Lung (tissue), 12 donors: ENCODE measurements around the gene CANT1. TPM values are rescaled to one million over a fixed set of nuclear protein-coding genes. Genes with fewer than 3 reads are reported as not detected.
A peak's percentile ranks its signal among the peaks of the same experiment; 100 is the strongest.

ENCODE experiments used
- ATAC-seq: fragments of 200-7000 bp; cut with Tn5 transposase; one replicate; pipeline ENCODE4 v1.9.1; 2020; ENCODE audit warnings: moderate number of reproducible peaks; ENCODE audit not compliant: insufficient read depth, low FRiP score
- DNase-seq, 3 donors: peaks; one replicate each; pipeline ENCODE4 v3.0.0-alpha.2; 2013 to 2017
- H3K27ac ChIP-seq, 2 donors: one replicate each; pipeline ENCODE4 v1.5.1; 2013; ENCODE audit warnings: mild to moderate bottlenecking in 2 of 2, moderate library complexity in 2 of 2, control low read depth in 1 of 2, inconsistent platforms in 1 of 2, low read depth in 1 of 2, low read length in 1 of 2
- H3K27me3 ChIP-seq, 3 donors: one replicate each; pipeline ENCODE4 v1.5.1; 2013; ENCODE audit warnings: low read length in 2 of 3; ENCODE audit not compliant: control insufficient read depth in 3 of 3, insufficient read depth in 3 of 3
- H3K36me3 ChIP-seq, 4 donors: one replicate each; pipeline ENCODE4 v1.5.1; 2013; ENCODE audit warnings: low read length in 4 of 4, mild to moderate bottlenecking in 1 of 4, moderate library complexity in 1 of 4; ENCODE audit not compliant: control insufficient read depth in 4 of 4, insufficient read depth in 4 of 4
- H3K4me1 ChIP-seq, 5 donors: one replicate each; pipeline ENCODE4 v1.5.1; 2013; ENCODE audit warnings: low read length in 5 of 5, mild to moderate bottlenecking in 2 of 5, moderate library complexity in 1 of 5; ENCODE audit not compliant: control insufficient read depth in 5 of 5, insufficient read depth in 5 of 5
- H3K4me3 ChIP-seq: one replicate; pipeline ENCODE4 v1.5.1; 2013; ENCODE audit warnings: mild to moderate bottlenecking, control low read depth, moderate library complexity
- H3K9ac ChIP-seq, 2 donors: one replicate each; pipeline ENCODE4 v1.5.1; 2013; ENCODE audit warnings: low read length in 2 of 2, control low read depth in 1 of 2; ENCODE audit not compliant: insufficient read depth in 1 of 2
- H3K9me3 ChIP-seq, 4 donors: one replicate each; pipeline ENCODE4 v1.5.1; 2013; ENCODE audit warnings: low read length in 3 of 4, mild to moderate bottlenecking in 1 of 4, moderate library complexity in 1 of 4; ENCODE audit not compliant: control insufficient read depth in 4 of 4, insufficient read depth in 3 of 4
- CTCF ChIP-seq: IDR thresholded peaks from 2 replicates; pipeline ENCODE4 v1.5.1; 2012; ENCODE audit warnings: mild to moderate bottlenecking; ENCODE audit errors: control extremely low read depth, extremely low read depth
- WGBS, 2 donors: extraction: QIAGEN DNeasy Blood & Tissue Kit; methylation state at CpG; one replicate each; pipeline ENCODE4 v1.1.7; 2013; 5-methylcytosine and 5-hydroxymethylcytosine counted together
- polyA plus RNA-seq, 2 donors: library from polyadenylated mRNA; stranded (reverse); fragments of 200-250 nt; gene quantifications; one replicate each; pipeline ENCODE4 v1.2.1, GENCODE V29; 2013
- total RNA-seq, 2 donors: library from RNA; depleted of rRNA in 1 of 2; stranded (reverse); fragments of >200 nt in 1 of 2; gene quantifications; one replicate each; pipeline ENCODE4 v1.2.1, GENCODE V29; 2014 to 2021
- donor health status: control.
- donor health status: control.
- donor health status: Bipolar disorder and iron deficiency.
- donor health status: healthy.
- donor health status: DM: yes; HTN: yes; CAD: no.

The CANT1 gene
- total and polyA plus RNA-seq, 4 donors: 8.5 to 75.8 (median 48.7) TPM

- WGBS, 2 donors: 94 to 95% methylated on average over 12 of the region's 12 CpGs
- Histone ChIP-seq H3K36me3 (no peaks in the 10 kb centered on the region), H3K9me3 (no peaks in the 10 kb centered on the region), H3K9ac (no peak overlapping the region), H3K27ac (no peak overlapping the region), H3K4me3 (no peak overlapping the region), H3K4me1 (peaks cover 0 to 17% (median 2%) of the 10 kb centered on the region in 5 donors), H3K27me3 (no peaks in the 10 kb centered on the region)
- no peak for ATAC-seq
- no peak for TF ChIP-seq CTCF
- DNase-seq: no peak
These were observed 49.8 kb downstream of the CANT1 start for GRCh38 chr17:78959803-78960202.

- Histone ChIP-seq H3K27ac (no peak overlapping the region), H3K9ac (no peak overlapping the region), H3K9me3 (no peaks in the 10 kb centered on the region), H3K4me3 (no peak overlapping the region), H3K4me1 (peaks cover 0 to 19% (median 2%) of the 10 kb centered on the region in 5 donors), H3K27me3 (no peaks in the 10 kb centered on the region), H3K36me3 (no peaks in the 10 kb centered on the region)
- WGBS, 2 donors: 88 to 95% methylated on average over 7 of the region's 7 CpGs
- no peak for DNase-seq
- no peak for TF ChIP-seq CTCF
- no peak for ATAC-seq
These were observed 50.9 kb downstream of the CANT1 start for GRCh38 chr17:78958641-78959127.

- 50 to 74% methylated on average over 12 of the region's 12 CpGs for WGBS, 2 donors
- DNase-seq (peak; percentile 76 to 87 (median 83)), ATAC-seq (no peak)
- no peak for TF ChIP-seq CTCF
- H3K27ac ChIP-seq: no peak overlapping the region
- H3K27me3 ChIP-seq: no peaks in the 10 kb centered on the region
- no peak overlapping the region for H3K4me3 ChIP-seq
- H3K9me3 ChIP-seq: no peaks in the 10 kb centered on the region
- H3K9ac ChIP-seq: no peak overlapping the region
- H3K36me3 ChIP-seq: no peaks in the 10 kb centered on the region
- peaks cover 0 to 33% (median 7%) of the 10 kb centered on the region in 5 donors for H3K4me1 ChIP-seq
These were observed 52.4 kb downstream of the CANT1 start for GRCh38 chr17:78957128-78957527.

GRCh38 chr17:78956254-78956653 is 53.3 kb downstream of the CANT1 start:
- Histone ChIP-seq H3K9me3 (peaks cover 0 to 4% (median 0%) of the 10 kb centered on the region in 4 donors), H3K4me1 (peaks cover 0 to 41% (median 13%) of the 10 kb centered on the region in 5 donors), H3K4me3 (no peak overlapping the region), H3K9ac (no peak overlapping the region), H3K36me3 (no peaks in the 10 kb centered on the region), H3K27ac (no peak overlapping the region), H3K27me3 (no peaks in the 10 kb centered on the region)
- no peak for DNase-seq
- 89 to 92% methylated on average over 11 of the region's 11 CpGs for WGBS, 2 donors
- no peak for TF ChIP-seq CTCF
- ATAC-seq: no peak
